ENCODE measurements around the gene NPTX2.

The NPTX2 gene

DNA sequence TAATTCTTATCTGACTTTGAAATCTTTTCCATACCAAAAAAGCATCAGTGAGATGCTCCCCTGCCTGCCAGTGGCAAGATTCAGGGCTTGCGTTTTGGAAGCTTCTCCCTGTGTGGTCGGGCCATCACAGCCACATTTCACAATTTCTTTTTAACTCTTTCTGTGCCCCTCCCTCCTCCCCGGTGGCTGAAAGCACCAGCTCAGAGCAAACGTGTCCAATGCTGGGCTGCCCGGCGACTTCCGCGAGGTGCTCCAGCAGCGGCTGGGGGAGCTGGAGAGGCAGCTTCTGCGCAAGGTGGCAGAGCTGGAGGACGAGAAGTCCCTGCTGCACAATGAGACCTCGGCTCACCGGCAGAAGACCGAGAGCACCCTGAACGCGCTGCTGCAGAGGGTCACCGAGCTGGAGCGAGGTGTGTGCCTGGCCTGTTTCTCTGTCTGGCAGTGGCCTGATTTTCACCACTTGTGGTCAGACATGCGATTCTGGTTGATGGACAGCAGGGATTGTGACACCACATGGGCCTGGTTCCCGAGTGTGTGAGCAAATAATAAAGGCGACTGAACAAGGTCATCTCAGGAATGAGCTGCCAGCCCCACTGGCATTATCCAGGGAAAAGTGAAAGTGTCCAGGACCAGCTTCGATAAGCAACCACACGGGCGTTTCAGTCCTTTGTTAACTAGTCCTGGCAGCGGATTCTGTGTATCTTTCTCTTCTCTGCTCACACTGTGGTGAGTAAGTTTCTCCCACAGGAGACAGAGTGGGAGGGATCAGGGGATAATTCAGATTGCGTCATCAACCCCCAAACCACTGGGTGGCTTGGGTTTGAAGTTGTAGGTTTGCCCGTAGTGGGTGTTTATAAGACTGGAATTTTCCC, 2.6 kb downstream of the NPTX2 start:
- no peak for FAIRE-seq

DNA sequence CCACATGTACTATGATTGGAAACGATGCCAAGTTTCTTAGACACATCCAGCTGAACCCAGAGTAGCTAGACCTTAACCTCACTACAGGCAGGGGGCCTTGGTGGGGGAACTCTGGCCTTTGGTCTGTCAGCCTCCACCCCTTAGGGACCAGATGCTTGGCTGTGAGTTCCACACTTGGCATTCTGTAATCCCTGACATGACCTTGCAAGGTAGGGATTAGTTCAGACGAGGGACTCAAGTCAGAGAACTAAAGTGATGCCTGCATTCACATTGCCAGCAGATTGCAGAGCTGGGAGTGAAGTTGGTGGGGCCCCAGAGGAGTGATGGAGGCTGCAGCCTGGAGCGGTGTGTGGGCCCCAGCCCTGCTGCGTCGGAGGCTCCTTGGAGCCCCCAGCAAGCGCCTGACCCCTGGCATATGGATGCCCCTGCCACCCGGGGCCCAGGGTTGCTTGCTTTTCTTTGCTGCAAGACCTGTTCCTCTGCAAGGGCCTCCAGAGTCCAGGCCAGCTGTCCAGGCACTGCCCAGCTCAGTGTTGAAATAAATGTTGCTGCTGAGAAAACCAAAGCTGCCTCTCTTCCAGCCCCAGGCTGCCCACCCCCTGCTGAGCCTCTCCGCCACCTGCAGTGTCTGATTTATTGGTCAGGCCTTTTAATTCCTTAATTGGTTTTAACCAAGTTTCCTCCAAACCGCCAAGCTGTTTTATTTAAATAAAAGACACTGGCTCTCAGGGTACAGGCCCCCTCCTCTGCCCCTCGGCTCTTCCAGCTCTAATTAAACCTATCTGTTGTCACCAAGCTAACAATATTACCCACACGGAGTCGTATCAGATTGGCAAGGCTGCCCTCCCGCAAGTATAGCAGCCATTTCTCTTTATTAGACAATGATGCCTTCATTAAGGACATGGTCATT, 4.7 kb downstream of the NPTX2 start:
- FAIRE-seq, result no peak

DNA sequence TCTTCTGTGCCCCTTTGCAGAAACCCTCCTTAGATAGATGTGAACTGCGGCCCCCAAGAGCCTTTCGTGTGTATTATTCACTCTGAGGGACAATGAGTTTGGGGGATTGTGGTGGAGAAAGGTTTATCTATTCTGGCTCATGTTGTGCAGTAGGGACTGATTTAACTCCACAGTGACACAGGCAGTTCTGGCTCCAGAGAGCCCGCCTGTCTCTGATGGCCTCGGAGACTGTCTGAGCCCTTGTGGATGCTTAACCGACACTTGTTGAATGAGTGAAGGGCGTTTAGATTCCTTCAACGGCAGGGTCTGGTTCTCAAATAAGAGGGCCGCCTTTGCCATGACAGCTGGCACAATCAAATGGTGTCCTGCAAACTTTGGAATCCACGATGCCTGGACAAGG, 5.8 kb downstream of the NPTX2 start:
- no peak for FAIRE-seq

DNA sequence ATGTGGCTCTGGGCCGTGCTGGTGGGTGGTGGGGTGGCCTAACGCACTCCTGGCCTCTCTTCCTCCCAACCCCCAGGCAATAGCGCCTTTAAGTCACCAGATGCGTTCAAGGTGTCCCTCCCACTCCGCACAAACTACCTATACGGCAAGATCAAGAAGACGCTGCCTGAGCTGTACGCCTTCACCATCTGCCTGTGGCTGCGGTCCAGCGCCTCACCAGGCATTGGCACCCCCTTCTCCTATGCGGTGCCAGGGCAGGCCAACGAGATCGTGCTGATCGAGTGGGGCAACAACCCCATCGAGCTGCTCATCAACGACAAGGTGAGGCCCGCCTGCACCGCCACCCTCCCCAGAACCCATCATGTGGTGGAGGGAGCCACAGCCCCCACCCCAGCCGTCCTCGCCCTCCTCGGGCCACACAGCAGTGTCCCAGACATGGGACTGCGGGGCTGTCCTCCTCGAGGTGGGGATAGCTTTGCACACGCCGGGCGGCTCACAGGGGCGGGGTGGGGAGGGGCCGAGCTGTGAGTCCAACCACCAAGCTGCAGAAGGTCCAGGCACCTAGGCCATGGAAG, 7.8 kb downstream of the NPTX2 start:
- no peak for FAIRE-seq

DNA sequence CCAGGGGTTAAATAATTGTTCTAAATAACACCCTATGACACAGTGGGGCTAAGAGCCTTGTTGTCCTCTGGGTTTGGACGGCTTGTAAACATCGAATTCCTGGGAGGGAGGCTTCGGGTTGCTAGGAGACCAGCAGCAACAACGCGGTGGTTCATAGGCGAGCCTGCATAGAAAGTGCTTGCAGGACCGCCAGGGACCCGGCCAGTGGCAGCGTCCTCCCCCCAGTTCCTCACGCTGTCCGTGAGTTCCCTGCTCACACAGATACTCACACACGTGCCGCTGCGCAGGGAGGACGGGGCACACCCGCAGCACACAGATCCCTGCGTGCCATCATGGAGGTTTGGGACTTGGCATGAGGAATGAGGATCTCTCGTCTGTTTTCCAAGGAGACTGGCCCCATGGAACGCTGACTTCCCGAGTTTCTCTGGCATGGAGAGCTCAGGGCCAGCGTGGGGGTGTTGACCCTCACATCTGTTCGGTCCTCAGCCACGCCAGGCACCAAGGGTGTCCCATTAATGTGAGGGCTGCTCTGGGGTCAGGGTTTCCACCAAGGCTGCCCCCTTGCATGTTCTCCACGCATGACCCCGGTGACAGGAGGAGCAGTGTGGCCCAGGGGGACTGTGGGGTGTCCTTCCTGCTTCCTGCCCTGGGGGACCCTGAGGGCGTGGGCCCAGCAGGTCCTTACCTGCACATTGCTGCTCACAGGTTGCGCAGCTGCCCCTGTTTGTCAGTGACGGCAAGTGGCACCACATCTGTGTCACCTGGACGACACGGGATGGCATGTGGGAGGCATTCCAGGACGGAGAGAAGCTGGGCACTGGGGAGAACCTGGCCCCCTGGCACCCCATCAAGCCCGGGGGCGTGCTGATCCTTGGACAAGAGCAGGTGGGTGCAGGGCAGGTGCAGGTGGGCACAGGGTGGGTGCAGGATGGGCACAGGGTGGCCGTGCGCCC, 9.7 kb downstream of the NPTX2 start:
- no peak for FAIRE-seq

DNA sequence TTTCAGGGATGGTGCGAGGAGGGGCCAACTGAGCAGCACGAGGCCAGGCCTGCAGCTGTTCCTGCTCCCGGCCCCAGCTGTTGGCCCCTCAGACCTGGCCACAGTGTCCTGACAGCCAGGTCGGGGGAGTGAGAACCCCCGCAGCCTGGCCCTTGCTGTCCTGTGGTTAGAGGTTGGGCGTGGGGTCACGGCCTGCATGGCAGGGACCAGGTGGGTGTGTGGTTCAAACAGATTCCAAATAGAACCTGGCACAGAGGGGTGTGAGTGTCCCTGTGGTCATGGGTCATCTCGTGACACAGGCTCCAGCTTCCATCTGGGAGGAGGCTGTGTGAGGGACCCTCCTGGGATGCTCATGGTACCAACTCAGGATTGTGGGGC, 10.3 kb downstream of the NPTX2 start:
- FAIRE-seq, result no peak

DNA sequence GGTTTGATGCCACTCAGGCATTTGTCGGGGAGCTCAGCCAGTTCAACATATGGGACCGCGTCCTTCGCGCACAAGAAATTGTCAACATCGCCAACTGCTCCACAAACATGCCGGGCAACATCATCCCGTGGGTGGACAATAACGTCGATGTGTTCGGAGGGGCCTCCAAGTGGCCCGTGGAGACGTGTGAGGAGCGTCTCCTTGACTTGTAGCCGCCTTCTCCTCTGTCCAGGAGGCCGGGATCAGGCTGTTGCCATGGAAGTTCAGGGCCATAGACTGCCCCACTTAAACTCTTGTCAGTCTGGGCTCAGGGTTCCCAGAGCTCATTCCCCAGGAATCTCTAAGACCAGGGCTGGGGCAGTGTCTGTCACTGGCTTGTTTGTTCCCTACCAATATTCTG, 11.3 kb downstream of the NPTX2 start:
- no peak for FAIRE-seq

DNA sequence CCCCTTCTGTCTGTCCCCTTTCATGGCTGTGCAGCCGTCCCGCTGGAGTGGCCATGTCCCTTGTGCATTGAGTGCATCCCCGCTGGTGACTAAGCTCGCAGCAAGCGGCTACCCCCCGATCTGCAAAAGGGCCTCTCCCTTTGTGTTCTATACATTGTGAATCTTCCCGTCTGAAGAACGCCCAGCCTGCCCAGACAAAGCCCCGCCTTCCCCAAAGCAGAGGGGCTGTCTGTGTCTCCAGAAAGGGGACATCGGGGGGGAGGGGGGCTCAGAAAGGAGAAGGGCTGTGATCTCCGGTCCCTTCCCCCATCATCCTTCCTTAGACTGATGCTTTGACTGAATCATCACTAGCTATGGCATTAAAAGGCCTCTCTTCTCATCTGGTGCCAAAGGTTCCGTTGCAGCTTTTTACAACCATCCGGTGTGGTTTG, 11.9 kb downstream of the NPTX2 start:
- FAIRE-seq, result no peak

DNA sequence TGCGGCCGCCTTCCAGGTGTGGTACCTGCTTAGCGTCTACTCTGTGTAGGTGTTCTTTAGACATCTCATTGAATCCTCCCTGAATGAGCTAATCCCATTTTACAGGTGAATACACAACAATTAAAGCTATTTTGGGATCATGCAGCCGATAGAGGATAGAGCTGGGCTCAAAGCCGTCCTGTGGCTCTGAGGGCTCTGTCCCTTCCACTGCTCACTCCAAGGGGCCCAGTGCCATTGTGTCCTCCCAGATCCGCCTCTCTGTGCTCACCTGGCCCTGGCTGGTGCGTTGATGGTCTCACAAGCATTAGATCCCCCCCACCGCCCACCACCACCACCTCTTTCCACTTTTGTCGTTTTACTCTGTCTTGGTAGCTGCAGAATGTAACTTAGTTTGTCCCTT, 13.1 kb downstream of the NPTX2 start:
- no peak for FAIRE-seq

DNA sequence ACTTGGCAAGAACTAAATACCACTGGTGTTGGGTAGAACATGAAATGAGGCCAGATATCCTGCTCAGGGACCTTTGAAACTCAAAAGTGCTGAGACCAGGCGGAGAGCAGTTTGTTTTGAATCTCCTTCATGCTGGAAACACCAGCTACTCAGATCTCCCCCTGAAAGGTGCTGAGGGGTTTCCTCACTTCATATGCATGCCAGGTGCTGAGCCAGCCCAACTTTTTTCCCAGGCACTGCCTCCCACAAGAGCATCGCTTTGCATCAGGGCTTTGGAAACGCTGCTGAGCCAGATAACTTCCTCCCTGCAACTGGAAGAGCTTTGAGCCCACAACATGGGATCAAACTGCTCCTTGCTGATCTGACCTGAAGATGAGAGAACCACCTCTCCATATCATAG, 13.7 kb downstream of the NPTX2 start:
- FAIRE-seq, result no peak

DNA sequence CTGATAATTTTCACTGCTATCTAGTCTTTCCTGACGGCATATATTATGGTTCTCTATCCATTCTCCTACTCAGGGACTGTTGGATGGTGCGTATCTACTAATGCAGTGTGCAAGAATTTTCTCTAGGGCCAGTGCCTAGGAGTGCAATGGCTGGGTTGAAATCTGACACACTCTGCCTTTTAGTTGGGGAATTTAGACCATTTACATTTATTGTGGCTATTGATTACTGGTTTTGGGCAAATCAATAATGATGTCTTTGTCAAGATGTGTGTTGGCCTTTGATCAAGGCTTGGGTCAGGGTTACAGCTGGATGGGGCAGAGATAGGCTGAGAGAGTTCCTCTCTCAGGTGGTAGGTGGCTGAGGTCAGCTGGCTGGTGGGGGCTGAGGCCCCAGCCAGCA, 21.8 kb downstream of the NPTX2 start:
- FAIRE-seq, result no peak

DNA sequence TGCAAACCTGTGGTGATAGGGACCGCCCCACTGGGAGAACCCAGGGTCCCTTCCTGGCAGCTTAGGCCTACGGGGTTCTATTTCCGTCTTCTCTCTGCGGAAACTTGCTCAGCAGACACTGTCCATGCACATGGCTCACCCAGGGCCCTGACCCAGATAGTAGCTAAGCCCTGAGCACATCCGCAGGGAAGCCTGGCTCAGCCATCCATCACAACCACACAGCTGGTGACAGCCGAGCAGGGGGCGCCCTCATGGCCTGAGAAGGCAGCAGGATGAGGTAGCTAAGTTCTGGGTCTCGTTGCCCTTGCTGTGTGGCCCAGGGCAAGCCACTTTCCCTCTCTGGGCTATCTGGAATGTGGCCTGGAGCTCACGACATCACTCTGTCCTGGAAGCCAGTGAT, 23.3 kb downstream of the NPTX2 start:
- FAIRE-seq, result no peak

DNA sequence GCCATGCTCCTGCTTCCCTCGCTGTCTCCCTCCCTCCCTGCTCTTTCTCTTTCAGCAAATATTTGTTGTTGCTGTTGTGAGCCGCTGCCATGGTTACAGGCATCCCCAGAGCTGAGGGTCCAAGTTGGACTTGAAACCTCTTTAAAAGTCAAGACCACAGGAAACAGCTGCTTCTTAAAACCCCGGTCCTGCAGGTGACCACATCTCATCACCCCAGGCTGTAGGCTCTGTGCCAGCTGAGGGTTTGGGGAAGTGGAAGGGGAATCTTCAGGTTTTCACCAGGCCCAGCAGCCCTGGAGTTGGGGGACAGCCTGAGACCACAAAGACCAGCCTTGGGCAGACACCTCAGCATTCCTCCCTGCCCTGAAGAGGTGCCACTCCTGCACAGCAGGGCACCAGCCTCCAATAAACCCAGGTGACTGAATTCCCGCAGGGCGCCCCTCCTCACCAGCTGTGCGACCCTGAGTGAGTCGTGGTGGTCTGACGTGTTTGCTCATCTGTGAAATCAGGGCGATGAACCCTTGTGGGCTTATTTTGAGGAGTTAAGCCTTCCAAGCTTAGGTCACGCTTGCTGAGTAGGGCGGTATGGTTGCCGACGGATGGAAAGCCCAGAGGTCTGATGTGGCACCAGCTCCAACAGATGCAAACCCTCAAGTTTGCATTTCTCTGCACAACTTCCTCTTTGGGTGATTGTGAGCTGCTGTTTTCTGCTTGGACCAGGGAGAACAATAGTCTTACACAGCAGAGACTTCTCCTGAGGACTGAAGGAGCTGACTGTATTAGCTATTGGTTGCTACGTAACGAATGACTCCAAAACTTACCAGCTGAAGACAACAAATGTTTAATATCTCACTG, 24.8 kb downstream of the NPTX2 start:
- no peak for FAIRE-seq

DNA sequence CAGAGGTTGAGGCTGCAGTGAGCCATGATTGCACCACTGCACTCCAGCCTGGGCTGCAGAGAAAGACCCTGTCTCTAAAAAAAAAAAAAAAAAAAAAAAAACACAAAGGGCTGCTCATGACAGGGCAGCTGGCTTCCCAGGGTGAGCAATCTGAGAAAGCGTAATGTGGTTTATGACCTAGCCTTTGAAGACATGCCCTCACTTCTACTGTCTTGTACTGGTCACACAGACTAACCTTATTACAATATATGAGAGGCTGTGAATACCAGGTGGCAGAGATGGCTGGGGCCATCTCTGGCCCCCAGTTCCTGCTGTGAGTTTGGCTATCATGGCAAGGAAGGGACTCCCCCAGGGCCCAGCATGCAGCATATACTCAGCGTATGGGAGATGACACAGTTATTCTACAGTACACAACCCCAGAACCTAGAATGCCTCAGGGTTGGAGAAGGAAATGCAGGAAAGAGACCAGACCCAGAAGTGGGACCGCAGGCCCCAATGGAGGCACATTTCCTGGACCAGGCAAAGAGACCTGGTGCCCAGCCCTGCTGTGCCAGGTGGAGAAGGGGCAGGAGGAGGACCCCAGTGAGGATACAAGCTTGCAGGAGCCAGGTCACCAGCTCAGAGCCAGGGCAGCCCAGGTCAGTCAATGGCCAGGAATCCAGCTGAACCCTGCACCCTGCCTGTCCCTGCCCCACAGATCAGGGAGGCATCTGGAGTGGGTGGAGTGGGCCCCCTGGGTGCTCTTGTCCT, 26.3 kb downstream of the NPTX2 start:
- FAIRE-seq, result no peak

DNA sequence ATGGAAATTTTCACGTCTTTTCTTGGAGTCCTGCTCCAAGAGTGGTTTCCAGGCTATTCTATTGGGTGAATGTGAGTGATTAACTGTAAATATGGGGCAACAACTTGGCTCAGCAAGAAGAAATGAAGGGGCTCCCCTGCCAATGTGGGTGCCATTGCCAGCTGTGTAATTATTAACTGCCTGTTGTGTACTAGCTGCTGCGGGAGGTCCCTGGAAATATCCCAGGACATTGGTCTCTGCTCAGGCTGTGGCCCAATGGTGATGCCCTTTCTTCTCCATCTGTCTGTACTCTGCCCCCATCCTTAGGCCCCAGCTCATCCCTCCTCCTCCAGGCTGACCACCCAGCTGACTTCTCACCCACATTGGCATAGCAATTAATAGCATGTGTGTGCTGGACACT, 29.4 kb downstream of the NPTX2 start:
- no peak for FAIRE-seq

DNA sequence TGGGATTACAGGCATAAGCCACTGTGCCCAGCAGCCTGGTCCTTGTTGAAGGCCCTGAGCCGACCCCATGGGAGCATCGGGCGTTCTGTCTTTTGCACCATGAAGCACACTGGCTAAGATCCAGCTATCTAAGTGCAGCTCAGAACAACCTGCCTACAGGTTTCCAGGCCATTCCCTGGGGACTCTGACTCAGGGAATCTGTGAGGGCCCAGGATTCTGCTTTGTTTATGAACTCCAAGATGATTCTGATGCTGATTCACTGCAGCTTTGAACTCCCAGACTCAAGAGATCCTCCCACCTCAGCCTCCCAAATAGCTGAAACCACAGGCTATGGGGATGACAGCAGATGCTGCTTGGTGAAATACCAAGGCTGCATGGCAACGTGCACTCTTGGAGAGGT, 30.2 kb downstream of the NPTX2 start:
- FAIRE-seq, result no peak

DNA sequence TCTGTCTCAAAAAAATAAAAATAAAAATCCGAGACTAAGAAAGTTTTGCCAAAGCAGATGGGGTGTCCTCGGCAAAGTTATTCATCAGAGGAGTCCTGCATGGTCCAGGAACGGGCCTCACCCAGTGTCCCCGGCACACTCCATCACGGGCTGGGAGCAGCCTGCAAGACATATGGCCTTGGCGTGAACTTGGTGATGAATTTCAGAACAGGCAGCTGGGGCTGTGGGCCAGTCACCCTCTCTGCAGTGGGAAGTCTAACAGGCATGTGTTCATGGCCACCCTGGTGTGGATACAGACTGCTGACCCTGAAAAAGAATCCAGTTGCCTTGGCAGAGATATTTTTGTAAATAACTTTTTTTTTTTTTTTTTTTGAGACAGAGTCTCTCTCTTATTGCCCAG, 34.7 kb downstream of the NPTX2 start:
- FAIRE-seq, result no peak

DNA sequence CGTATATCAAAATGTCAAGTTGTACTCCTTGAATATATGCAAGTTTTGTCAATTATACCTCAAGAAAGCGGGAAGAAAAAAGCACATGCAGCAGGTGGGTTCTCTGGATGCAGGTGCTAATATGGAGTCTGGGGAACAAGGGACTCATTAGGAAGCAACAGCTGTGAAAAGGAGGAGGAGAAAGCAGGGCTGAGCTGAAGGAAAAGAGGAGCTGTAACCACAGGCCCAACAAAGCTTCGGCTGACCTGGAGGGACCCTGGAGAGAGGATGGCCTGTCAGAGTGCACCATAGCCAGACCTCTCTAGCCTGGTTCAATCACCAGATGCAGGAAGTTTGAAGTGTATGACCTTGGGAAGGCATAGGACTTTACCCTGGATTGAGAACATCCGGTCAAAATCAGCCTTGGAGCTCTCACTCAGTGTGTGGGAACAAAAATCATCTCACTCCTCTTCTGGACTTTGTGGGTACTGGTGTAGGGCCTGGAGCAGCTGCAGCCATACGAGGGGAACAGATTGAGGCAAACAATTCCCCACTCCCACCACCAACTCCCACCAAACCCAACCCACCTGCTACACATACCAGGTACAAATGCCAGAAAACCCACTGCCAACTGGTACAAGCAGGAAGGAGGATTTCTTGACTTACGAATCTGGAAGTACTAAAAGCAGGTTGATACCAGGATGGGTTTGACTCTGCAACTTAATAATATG, 36.7 kb downstream of the NPTX2 start:
- no peak for FAIRE-seq

DNA sequence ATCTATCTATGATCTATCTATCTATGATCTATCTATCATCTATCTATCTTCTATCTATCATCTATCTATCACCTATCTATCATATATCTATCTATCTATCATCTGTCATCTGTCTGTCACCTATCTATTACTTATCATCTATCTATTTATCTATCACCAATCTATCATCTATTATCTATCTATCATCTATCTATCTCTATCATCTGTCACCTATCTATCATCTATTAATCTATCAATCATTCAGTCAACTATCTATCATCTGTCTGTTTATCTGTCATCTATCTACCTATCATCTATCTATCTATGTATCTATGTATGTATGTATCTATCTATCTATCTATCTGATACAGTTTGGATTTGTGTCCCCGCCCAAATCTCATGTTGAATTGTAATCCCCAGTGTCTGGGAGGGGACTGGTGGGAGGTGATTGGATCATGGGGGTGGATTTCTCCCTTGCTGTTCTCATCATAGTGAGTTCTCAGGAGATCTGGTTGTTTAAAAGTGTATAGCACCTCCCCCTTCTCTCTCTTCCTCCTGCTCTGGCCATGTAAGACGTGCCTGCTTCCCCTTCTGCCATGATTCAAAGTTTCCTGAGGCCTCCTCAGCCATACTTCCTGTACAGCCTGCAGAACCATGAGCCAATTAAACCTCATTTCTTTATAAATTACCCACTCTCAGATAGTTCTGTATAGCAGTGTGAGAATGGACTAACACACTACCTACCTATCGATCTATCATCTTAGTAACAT, 37.6 kb downstream of the NPTX2 start:
- no peak for FAIRE-seq
